ENCODE data around the gene TAB3.

The TAB3 gene

DNA sequence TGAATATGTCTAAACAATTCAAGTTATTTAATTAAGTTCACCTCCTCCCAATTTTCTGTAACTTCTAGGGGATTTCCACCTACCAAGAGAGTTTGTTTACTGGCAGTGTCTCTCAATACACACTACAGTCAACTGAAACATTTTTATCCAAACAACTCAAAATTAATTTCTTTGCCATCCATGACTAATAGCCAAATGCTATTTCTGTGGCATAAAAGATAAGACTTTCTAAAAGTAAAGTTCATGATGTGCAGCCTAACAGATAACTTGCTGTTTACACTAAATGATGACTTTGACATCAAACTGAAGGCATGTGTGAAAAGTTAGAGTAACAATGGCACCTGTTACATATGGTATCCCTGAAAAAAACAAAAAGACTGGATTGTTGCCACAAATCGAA lies 7.3 kb downstream of the TAB3 start:
- DNase-seq: no peak

- no peak for DNase-seq
Observed at GRCh38 chrX:30881390-30881789, 7.7 kb downstream of the TAB3 start.

DNA sequence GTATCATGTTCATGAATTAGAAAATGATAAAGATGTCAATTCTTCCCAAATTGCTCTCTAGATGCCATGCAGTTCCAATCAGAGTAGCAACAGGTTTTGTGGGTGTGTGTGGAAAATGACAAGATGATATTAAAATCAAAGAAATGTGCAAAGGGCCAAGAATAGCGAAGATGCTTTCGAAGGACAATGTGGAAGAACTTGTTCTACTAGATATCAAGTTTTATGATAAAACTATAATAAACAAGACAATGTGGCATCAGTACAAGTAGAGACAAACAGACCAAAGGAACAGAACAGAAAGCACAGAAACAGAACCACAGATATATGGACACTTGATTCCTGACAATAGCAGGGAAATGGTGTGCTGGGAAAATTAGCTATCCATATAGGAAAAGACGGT lies 9.0 kb downstream of the TAB3 start:
- DNase-seq: no peak

DNA sequence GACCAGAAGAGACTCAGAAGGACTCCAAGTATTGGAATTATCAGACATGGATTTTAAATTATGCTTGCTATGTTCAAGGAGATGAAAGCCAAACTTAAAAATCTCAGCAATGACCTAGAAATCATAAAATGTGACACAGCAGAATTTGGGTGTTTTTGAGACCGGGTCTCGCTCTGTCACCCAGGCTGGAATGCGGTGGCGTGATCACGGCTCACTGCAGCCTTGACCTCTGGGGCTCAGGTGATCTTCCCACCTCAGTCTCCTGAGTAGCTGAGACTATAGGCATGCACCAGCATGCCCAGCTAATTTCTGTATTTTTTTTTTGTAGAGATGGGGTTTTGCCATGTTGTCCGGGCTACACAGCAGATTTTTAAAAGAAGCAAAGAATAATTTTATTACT lies 12.7 kb downstream of the TAB3 start:
- no peak for DNase-seq

DNA sequence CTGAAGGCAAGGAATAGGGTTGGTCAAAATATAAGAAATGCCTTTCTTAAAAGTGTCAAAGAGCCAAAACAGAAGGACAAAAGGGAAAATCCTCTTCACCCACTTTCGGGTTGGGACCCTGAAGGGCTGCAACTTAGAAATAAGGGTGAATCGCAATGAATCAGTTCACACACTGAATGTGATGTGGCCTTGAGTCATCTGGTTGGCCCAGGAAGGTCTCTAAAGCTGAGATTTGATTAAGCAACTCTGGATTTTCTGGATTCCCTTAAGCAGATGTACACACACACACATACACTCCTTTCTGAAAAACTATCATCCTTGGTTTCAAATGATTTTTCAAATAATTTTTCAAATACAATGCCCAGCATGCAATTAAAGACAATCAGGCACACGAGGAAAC lies 13.1 kb downstream of the TAB3 start:
- no peak for DNase-seq

DNA sequence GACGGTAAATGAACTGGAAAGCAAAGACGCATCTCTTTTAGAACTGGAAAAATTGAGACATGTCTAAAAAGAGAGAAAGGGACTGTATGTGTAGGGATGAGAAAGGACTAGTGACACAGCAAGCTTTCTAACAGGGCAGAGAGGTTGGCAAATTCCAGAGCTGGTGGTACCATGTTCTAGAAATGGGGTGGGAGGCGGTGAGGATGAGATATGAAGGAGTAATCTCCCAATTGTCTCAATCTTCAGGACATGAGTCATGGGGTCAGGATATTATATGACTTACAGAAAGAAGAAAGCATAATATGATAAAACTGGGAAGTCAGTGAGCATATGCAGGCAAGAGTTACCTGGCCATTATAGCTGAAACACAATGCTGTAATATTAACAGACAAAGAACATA lies 14.2 kb downstream of the TAB3 start:
- no peak for DNase-seq

GRCh38 chrX:30870572-30870971 lies 18.5 kb downstream of the TAB3 start:
- DNase-seq: no peak

- no peak for DNase-seq
Observed at GRCh38 chrX:30865612-30866011, 23.4 kb downstream of the TAB3 start.

- no peak for DNase-seq
Observed at GRCh38 chrX:30865015-30865414, 24.0 kb downstream of the TAB3 start.

DNA sequence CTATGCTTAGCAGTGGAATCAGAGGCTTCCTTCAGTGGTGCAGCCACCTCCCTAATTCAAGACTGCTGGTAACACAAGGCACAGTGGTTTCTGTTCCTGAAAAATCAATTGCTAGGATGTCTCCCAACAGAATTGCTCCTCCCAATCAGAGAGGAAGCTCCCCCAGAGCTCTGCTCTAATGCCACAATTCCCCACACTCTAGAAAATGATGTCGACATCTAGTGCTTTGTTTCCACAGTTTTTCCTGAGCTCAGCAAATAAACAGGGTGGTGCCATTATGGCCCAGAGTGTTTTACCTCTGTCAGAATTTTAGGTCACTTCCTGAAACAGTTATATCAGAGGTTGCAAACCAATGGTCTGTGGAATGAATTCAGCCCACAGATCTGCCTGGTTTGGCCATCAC lies 24.7 kb downstream of the TAB3 start:
- no peak for DNase-seq

DNA sequence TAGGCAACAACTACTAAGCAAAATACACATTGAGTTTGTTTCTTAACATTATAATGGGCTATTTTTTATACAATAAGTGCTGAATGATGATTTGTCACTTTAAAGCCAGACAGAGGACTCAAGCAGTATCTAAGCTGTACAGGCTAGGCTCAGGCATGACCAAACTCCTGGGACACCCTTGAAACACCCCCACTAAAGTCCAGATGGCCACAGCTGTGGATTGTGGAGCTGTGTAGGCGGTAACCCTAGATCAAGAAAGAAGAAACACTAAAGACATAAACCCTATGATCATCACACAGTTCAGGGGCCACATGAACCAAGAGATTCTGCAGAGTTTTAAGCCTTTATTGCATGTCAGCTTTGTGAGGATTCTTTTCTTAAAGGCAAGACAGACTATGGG lies 25.1 kb downstream of the TAB3 start:
- no peak for DNase-seq

- DNase-seq: no peak
Observed at GRCh38 chrX:30858098-30858497, 31.0 kb downstream of the TAB3 start.

GRCh38 chrX:30851449-30851848 lies 37.6 kb downstream of the TAB3 start:
- no peak for DNase-seq

- DNase-seq: no peak
Observed at GRCh38 chrX:30835373-30835772, 53.7 kb downstream of the TAB3 start.

DNA sequence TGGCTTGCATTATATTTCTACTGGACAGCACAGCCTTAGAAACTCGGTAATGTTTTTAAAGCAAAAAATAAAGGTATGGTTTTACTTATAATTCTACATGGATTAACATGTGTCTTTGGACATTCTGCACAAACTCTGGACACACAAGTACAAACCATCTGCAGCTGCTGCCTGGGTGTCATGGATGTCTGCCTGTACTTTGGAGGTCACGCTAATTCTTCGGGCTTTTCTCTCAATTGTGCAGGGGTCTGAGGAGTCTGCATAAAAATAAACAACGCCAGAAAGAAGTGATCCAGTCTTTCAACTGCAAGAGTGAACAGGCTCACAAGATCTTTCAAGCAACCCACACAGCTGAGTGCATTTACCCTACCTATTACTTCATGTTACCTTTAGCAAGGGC lies 55.2 kb downstream of the TAB3 start:
- no peak for DNase-seq

DNA sequence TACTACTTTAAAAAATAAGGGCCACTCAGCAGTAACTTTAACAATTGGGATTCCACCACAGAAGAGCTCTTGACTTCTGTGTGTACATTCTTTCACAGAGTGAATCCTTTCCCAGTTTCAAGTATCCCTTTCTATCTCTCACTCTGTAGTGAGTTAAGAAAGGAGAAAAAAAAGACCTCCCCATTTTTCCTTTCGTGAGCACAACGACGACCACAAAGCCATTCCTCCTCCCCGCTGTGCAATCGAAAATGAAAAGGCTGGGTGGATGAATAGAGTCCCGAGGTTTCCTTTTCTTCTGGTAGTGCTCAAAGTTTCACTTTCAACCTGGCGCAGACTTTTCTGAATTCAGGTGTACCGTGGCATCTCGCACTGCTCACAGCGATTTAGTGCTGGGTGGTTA lies 58.0 kb downstream of the TAB3 start:
- DNase-seq: no peak

- no peak for DNase-seq
Observed at GRCh38 chrX:30830326-30830943, 58.6 kb downstream of the TAB3 start.

GRCh38 chrX:30824275-30824674 lies 64.8 kb downstream of the TAB3 start:
- DNase-seq: no peak

GRCh38 chrX:30822764-30823163 lies 66.3 kb downstream of the TAB3 start:
- DNase-seq: no peak

DNA sequence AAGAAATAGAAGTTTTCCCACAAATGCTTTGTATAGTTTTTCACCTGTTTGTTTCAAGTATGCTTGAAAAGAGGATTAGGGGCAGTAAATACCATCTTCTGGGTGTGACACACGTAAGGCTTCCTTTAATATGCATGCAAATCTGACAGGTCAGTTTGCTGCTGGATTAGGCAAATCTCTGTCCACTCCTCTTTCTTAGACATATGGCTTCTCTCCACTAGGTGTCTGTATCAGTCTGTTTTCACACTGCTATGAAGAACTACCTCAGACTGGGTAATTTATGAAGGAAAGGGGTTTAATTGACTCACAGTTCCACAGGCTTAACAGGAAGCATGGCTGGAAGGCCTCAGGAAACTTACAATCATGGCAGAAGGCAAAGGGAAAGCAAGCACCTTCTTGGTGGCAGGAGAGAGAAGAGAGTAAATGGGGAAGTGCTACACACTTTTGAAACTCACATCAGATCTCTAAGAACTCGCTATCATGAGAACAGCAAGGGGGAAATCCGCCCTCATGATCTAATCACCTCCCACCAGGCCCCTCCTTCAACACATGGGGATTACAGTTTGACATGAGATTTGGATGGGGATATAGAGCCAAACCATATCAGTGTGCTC lies 66.9 kb downstream of the TAB3 start:
- DNase-seq: no peak

- DNase-seq: no peak
Observed at GRCh38 chrX:30821116-30821515, 67.9 kb downstream of the TAB3 start.

DNA sequence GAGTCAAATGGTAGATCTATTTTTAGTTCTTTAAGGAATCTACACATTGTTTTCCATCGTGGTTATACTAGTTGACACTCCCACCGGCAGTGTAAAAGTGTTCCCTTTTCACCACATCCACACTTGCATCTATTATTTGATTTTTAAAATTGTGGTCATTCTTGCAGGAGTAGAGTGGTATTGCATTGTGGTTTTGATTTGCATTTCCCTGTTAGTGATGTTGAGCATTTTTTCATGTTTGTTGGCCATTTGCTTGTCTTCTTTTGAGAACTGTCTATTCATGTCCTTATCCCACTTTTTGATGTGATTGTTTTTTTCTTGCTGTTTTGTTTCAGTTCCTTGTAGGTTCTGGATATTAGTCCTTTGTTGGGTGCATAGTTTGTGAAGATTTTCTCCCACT lies 70.0 kb downstream of the TAB3 start:
- no peak for DNase-seq

DNA sequence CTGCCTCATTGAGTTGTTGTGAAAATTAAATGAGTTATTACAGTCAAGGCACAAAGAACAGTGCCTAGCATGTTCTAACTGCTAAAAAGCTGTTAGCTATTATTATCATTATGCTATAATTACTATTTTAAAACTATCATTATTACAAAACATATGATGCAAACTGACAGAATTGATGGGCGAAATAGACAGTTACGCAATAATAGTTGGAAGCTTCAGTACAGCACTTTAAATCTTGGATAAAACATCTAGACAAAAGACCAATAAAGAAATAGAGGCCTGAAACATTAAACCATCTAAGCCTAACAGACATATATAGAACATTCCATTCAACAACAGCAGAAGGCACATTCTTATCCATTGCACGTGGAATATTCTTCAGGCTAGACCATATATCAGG lies 73.0 kb downstream of the TAB3 start:
- DNase-seq: no peak

GRCh38 chrX:30814978-30815377 lies 74.1 kb downstream of the TAB3 start:
- DNase-seq: no peak

- no peak for DNase-seq
Observed at GRCh38 chrX:30812326-30812725, 76.7 kb downstream of the TAB3 start.
